Sigmoid colon (tissue), 4 donors: ENCODE results near the gene NEDD9.

ENCODE experiments used
- CTCF ChIP-seq, 4 experiments: fragments of 450-650 bp in 3 of 4; fragments of 200-600 bp in 1 of 4; IDR thresholded peaks; one replicate each; pipeline ENCODE4 v1.5.1; 2016 to 2019; ENCODE audit warnings: antibody characterized with exemption in 4 of 4, mild to moderate bottlenecking in 3 of 4, moderate library complexity in 2 of 4
- EP300 ChIP-seq, 4 donors: sonication (generic); formaldehyde crosslinking; IDR thresholded peaks; one replicate each; pipeline ENCODE4 v1.6.1; 2017; ENCODE audit warnings: antibody characterized with exemption in 4 of 4
- POLR2A ChIP-seq, 2 donors: fragments of 450-650 bp; IDR thresholded peaks; one replicate each; pipeline ENCODE4 v1.6.1; 2016; ENCODE audit warnings: antibody characterized with exemption in 2 of 2, mild to moderate bottlenecking in 2 of 2, moderate library complexity in 2 of 2

GRCh38 chr6:11265932-11266331, 33.5 kb upstream of the NEDD9 start:
- no peak for TF ChIP-seq CTCF (IDR thresholded peaks at IDR 0.05)
- TF ChIP-seq POLR2A (IDR thresholded peaks at IDR 0.05): no peak
- no peak for TF ChIP-seq EP300 (IDR thresholded peaks at IDR 0.05)
